ENCODE measurements around the gene OSBPL7. TPM values are rescaled to one million over a fixed set of nuclear protein-coding genes. Genes with fewer than 3 reads are reported as not detected.
A peak's percentile ranks its signal among the peaks of the same experiment; 100 is the strongest.
"Not testable (repeated sequence)": the region's sequence is repeated elsewhere in the genome, so short reads cannot be mapped to it uniquely, and the experiment has no call there.

The OSBPL7 gene
- total and polyA plus RNA-seq, 4 donors: 8.9 to 21.1 (median 15.4) TPM

DNA sequence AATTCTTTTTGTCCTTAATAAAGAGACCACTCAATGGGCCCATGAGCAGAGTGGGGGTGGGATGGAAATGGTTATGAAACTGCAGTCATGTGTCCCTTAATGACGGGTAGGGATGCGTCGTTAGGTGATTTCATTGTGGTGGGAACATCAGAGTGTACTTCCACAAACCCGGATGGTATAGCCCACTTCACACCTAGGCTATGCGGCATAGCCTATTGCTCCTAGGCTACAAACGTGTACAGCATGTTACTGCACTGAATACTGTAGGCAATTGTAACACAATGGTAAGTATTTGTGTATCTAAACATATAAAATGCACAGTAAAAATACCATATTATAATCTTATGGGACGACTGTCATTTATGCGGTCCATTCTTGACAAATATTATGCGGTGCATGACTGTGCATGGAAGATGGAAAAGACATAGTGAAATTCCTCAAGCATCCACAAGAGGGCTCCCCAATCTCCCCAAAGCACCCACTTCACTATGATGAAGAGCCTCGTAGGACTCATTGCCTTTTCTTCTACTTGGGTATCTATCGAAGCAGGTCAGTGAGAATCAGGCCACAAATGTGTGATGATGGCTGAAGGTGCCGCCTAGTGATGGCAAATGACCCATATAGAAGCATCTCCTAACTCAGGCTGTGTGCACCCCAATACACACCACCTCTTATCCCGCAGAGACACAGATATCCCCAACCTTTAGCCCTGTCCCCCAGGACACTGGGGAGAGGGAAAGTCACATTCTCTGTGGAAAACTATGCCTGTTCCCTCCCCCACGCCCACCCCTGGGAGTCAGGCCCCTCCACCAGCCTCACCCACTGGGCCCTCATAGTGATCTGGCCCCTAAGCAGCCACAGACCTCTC lies 45.0 kb downstream of the OSBPL7 start:
- peak; percentile 50 for ATAC-seq (ENCODE audit: low FRiP score)

DNA sequence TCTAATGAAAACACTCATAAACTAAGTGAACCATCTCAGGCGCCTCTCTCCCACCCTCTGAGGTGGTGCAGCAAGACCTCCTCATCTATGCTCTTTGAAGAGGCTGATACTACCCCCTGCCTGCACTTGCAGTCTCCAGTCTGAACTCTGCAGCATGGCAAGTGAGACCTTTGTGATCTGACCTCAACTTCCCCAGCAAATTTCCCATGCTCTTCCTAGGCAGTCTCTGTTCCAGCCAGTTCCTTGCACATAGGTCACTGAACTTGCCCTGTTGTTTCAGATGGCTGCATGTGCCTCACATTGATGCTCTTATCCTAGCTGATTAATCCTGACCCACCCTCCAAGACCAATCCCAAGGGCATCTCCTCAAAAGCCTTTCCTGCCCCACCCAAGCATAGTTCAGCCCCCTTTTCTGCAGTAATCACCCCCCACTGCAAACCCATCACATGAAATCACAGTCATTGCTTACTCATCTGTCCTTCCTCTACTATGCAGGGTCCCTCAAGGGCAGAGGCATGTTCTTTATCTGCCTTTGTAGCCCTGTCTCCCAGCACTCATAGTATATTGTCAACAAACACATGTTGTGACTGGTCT lies 46.5 kb downstream of the OSBPL7 start:
- ATAC-seq (ENCODE audit: low FRiP score): no peak
- H3K9me3 ChIP-seq (ENCODE audit: control insufficient read depth, low read length): peaks cover 3% of the 10 kb centered on the region
- H3K4me3 ChIP-seq (ENCODE audit: low read length in 2 of 2): no peak overlapping the region
- intact Hi-C loops (cut with DNase I): no loop called here
- no peaks in the 10 kb centered on the region for H3K27me3 ChIP-seq (ENCODE audit: control insufficient read depth in 1 of 2, insufficient read depth in 2 of 2, low read length in 1 of 2)
- 58 to 82% methylated on average over 1 of the region's 1 CpG for WGBS, 2 donors
- no peaks in the 10 kb centered on the region for H3K4me1 ChIP-seq (ENCODE audit: control insufficient read depth in 1 of 2, insufficient read depth in 2 of 2, low read length in 2 of 2)
- H3K36me3 ChIP-seq (ENCODE audit: control insufficient read depth in 1 of 2, insufficient read depth in 2 of 2, low read length in 1 of 2): no peaks in the 10 kb centered on the region
- no peak for DNase-seq
- no peak overlapping the region for H3K27ac ChIP-seq (ENCODE audit: low read depth in 1 of 2, low read length in 2 of 2)

More for the DNA sequence above, 45.0 kb downstream of the OSBPL7 start:
- H3K27ac ChIP-seq (ENCODE audit: low read depth in 1 of 2, low read length in 2 of 2): no peak overlapping the region
- no peaks in the 10 kb centered on the region for H3K36me3 ChIP-seq (ENCODE audit: control insufficient read depth in 1 of 2, insufficient read depth in 2 of 2, low read length in 1 of 2)
- WGBS, 2 donors: 41 to 47% methylated on average over 14 of the region's 14 CpGs
- no peak overlapping the region for H3K4me3 ChIP-seq (ENCODE audit: low read length in 2 of 2)
- H3K27me3 ChIP-seq (ENCODE audit: control insufficient read depth in 1 of 2, insufficient read depth in 2 of 2, low read length in 1 of 2): no peaks in the 10 kb centered on the region
- intact Hi-C loops (cut with DNase I): no loop called here
- H3K4me1 ChIP-seq (ENCODE audit: control insufficient read depth in 1 of 2, insufficient read depth in 2 of 2, low read length in 2 of 2): no peaks in the 10 kb centered on the region
- DNase-seq: no peak
- H3K9me3 ChIP-seq (ENCODE audit: control insufficient read depth, low read length): peaks cover 1% of the 10 kb centered on the region

DNA sequence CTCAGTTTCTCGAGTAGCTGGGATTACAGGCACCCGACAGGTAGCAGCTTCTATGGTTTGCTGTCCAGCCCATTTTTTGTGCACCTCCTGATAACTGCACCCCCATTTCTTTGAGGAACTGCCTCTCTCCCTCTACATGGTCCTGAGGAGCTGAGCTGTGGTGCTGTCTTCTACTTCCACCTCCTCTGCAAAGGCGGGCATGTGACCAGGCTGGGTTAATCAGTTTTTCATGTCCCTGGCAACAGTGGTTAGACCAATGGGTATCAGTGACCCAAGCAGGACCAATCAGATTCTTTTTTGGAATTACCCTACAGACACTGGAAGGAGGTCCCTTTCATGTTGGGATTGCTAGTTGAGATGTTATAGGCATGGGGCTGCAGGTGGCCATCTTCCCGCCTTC lies 47.3 kb downstream of the OSBPL7 start:
- intact Hi-C loops (cut with DNase I): no loop called here

GRCh38 chr17:47773649-47774048 lies 47.9 kb downstream of the OSBPL7 start:
- H3K9me3 ChIP-seq (ENCODE audit: control insufficient read depth, low read length); intact Hi-C loops (cut with DNase I); H3K27me3 ChIP-seq (ENCODE audit: control insufficient read depth in 1 of 2, insufficient read depth in 2 of 2, low read length in 1 of 2); H3K4me1 ChIP-seq (ENCODE audit: control insufficient read depth in 1 of 2, insufficient read depth in 2 of 2, low read length in 2 of 2); H3K27ac ChIP-seq (ENCODE audit: low read depth in 1 of 2, low read length in 2 of 2); ATAC-seq (ENCODE audit: low FRiP score); H3K4me3 ChIP-seq (ENCODE audit: low read length in 2 of 2); DNase-seq; H3K36me3 ChIP-seq (ENCODE audit: control insufficient read depth in 1 of 2, insufficient read depth in 2 of 2, low read length in 1 of 2): not testable (repeated sequence)
- WGBS, 2 donors: 90 to 92% methylated on average over 9 of the region's 9 CpGs

More for the DNA sequence above, 47.3 kb downstream of the OSBPL7 start:
- WGBS, 2 donors: 64 to 71% methylated on average over 4 of the region's 4 CpGs
- Histone ChIP-seq H3K27ac (ENCODE audit: low read depth in 1 of 2, low read length in 2 of 2) (no peak overlapping the region), H3K36me3 (ENCODE audit: control insufficient read depth in 1 of 2, insufficient read depth in 2 of 2, low read length in 1 of 2) (no peaks in the 10 kb centered on the region), H3K4me3 (ENCODE audit: low read length in 2 of 2) (no peak overlapping the region), H3K4me1 (ENCODE audit: control insufficient read depth in 1 of 2, insufficient read depth in 2 of 2, low read length in 2 of 2) (no peaks in the 10 kb centered on the region), H3K9me3 (ENCODE audit: control insufficient read depth, low read length) (peaks cover 3% of the 10 kb centered on the region), H3K27me3 (ENCODE audit: control insufficient read depth in 1 of 2, insufficient read depth in 2 of 2, low read length in 1 of 2) (no peaks in the 10 kb centered on the region)
- DNase-seq: no peak
- ATAC-seq (ENCODE audit: low FRiP score): no peak

GRCh38 chr17:47763913-47764582 lies 57.5 kb downstream of the OSBPL7 start:
- peaks cover 10% of the 10 kb centered on the region for H3K9me3 ChIP-seq (ENCODE audit: control insufficient read depth, low read length)
- WGBS, 2 donors: 82 to 86% methylated on average over 3 of the region's 3 CpGs
- intact Hi-C loops (cut with DNase I): no loop called here
- no peaks in the 10 kb centered on the region for H3K4me1 ChIP-seq (ENCODE audit: control insufficient read depth in 1 of 2, insufficient read depth in 2 of 2, low read length in 2 of 2)
- H3K27ac ChIP-seq (ENCODE audit: low read depth in 1 of 2, low read length in 2 of 2): no peak overlapping the region
- no peaks in the 10 kb centered on the region for H3K36me3 ChIP-seq (ENCODE audit: control insufficient read depth in 1 of 2, insufficient read depth in 2 of 2, low read length in 1 of 2)
- no peak overlapping the region for H3K4me3 ChIP-seq (ENCODE audit: low read length in 2 of 2)
- H3K27me3 ChIP-seq (ENCODE audit: control insufficient read depth in 1 of 2, insufficient read depth in 2 of 2, low read length in 1 of 2): peaks cover 0 to 4% of the 10 kb centered on the region in 2 donors
- DNase-seq (no peak), ATAC-seq (ENCODE audit: low FRiP score) (no peak)

- Histone ChIP-seq H3K27ac (ENCODE audit: low read depth in 1 of 2, low read length in 2 of 2) (no peak overlapping the region), H3K27me3 (ENCODE audit: control insufficient read depth in 1 of 2, insufficient read depth in 2 of 2, low read length in 1 of 2) (peaks cover 0 to 4% of the 10 kb centered on the region in 2 donors), H3K9me3 (ENCODE audit: control insufficient read depth, low read length) (peaks cover 12% of the 10 kb centered on the region), H3K36me3 (ENCODE audit: control insufficient read depth in 1 of 2, insufficient read depth in 2 of 2, low read length in 1 of 2) (no peaks in the 10 kb centered on the region), H3K4me1 (ENCODE audit: control insufficient read depth in 1 of 2, insufficient read depth in 2 of 2, low read length in 2 of 2) (no peaks in the 10 kb centered on the region), H3K4me3 (ENCODE audit: low read length in 2 of 2) (no peak overlapping the region)
- no peak for DNase-seq
- intact Hi-C loops (cut with DNase I): no loop called here
- no peak for ATAC-seq (ENCODE audit: low FRiP score)
- 87 to 89% methylated on average over 2 of the region's 2 CpGs for WGBS, 2 donors
Observed at GRCh38 chr17:47762728-47763127, 58.9 kb downstream of the OSBPL7 start.

DNA sequence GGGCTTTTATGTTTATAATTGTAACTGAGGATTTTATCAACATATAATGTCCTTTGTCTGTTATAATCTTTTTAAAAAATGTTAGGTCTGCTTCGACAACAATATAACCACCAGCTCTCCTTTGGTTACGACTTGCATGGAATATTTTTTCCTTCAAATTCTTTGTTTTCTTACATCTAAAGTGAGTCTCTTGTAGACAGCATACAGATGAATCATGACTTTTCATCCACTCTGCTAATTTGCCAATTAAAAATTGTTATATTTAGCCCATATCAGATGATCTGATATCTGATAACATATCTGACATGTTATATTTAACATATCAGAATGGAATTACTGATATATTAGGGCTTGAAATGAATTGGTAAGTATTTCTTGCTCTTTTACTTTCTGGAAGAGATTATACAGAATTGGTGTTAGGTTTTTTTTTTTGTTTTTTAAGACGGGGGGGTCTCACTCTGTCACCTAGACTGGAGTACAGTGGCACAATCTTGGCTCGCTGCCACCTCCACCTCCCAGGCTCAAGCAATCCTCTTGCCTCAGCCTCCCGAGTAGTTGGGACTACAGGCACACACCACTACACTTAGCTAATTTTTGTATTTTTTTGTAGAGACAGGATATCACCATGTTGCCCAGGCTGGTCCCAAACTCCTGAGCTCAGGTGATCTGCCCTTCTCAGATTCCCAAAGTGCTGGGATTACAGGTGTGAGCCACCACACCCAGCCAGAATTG lies 61.0 kb downstream of the OSBPL7 start:
- WGBS, 2 donors: 62 to 70% methylated on average over 5 of the region's 5 CpGs
- Histone ChIP-seq H3K9me3 (ENCODE audit: control insufficient read depth, low read length) (peaks cover 10% of the 10 kb centered on the region), H3K27me3 (ENCODE audit: control insufficient read depth in 1 of 2, insufficient read depth in 2 of 2, low read length in 1 of 2) (peaks cover 0 to 2% of the 10 kb centered on the region in 2 donors), H3K27ac (ENCODE audit: low read depth in 1 of 2, low read length in 2 of 2) (no peak overlapping the region), H3K4me1 (ENCODE audit: control insufficient read depth in 1 of 2, insufficient read depth in 2 of 2, low read length in 2 of 2) (no peaks in the 10 kb centered on the region), H3K4me3 (ENCODE audit: low read length in 2 of 2) (no peak overlapping the region), H3K36me3 (ENCODE audit: control insufficient read depth in 1 of 2, insufficient read depth in 2 of 2, low read length in 1 of 2) (no peaks in the 10 kb centered on the region)
- ATAC-seq (ENCODE audit: low FRiP score) (no peak), DNase-seq (no peak)
- intact Hi-C loops (cut with DNase I): no loop called here

GRCh38 chr17:47757386-47757785 lies 64.2 kb downstream of the OSBPL7 start:
- Histone ChIP-seq H3K27me3 (ENCODE audit: control insufficient read depth in 1 of 2, insufficient read depth in 2 of 2, low read length in 1 of 2) (no peaks in the 10 kb centered on the region), H3K27ac (ENCODE audit: low read depth in 1 of 2, low read length in 2 of 2) (no peak overlapping the region), H3K9me3 (ENCODE audit: control insufficient read depth, low read length) (peaks cover 6% of the 10 kb centered on the region), H3K4me3 (ENCODE audit: low read length in 2 of 2) (no peak overlapping the region), H3K36me3 (ENCODE audit: control insufficient read depth in 1 of 2, insufficient read depth in 2 of 2, low read length in 1 of 2) (no peaks in the 10 kb centered on the region), H3K4me1 (ENCODE audit: control insufficient read depth in 1 of 2, insufficient read depth in 2 of 2, low read length in 2 of 2) (no peaks in the 10 kb centered on the region)
- no peak for ATAC-seq (ENCODE audit: low FRiP score)
- no peak for DNase-seq
- intact Hi-C loops (cut with DNase I): no loop called here
- 38 to 40% methylated on average over 1 of the region's 1 CpG for WGBS, 2 donors
